8988T (cell line): Measurements from ENCODE around the gene OR10A2.
"Not testable (repeated sequence)": the region's sequence is repeated elsewhere in the genome, so short reads cannot be mapped to it uniquely, and the experiment has no call there.

Source experiments
- DNase-seq: peaks from one replicate; pipeline ENCODE4 v3.0.0; 2011

OR10A2 gene, protein sequence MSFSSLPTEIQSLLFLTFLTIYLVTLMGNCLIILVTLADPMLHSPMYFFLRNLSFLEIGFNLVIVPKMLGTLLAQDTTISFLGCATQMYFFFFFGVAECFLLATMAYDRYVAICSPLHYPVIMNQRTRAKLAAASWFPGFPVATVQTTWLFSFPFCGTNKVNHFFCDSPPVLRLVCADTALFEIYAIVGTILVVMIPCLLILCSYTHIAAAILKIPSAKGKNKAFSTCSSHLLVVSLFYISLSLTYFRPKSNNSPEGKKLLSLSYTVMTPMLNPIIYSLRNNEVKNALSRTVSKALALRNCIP

DNA sequence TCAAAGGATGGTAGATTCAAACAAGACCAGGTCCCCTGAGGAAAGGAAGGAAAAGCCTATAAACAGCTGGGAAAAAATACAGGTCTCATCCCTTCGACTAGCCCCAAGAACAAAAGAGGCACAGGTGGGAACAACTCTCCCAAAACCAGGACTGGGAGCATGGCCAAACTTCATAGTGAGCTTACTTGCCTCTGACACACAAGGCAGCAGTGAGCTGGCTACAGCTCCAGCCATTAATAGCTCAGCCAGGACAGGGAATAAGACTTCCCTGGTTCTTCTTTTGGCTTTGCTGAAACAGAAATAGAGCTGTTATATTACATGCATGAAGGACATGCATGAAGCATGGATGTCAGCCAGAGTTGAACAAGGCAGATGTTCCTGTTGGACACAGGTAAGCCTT is at the start of gene OR10A2:
Gene OR10A2, plus strand, starts transcription at position 97 of the 400 bp plus-strand sequence. CDS start 6,698 bp downstream, outside the sequence.
- no peak for DNase-seq

DNA sequence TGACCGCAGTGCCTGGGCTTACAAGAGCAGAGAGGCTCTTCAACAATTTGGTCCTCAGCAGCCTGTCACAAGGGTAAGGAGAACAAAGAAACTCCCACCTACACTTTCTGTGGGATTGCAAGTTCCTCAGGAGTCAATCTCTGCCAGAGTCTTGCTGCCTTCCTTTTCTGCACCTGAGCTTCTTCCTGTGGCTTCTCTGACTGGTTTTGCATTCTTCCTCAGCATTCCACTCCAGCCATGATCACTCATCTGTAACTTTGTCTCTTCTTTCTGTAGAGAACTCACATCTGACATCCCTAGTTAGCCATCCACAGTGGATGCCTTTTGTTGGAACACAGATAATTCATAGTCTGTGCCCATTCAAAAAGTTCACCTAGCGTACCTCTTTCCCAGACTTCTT is 49.2 kb upstream of the OR10A2 start:
- no peak for DNase-seq

DNA sequence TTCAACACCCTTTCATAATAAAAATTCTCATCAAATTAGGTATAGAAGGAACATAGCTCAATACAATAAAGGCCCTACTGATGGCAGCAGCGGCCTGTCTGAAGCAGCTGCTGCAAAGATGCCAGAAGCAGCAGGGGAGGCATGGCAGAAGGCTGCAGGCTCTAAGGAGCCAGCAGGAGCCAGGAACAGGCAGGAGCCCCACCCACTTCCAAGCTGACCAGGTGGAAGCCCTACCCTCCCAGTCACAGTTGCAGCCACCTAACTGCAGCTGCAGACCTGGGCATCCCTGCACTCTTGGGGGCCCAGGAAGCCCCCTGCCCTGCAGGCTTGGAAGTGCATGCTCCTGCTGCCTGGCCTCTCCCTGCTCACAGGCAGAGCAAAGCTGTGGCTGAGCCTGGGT is 45.2 kb upstream of the OR10A2 start:
- DNase-seq: no peak

DNA sequence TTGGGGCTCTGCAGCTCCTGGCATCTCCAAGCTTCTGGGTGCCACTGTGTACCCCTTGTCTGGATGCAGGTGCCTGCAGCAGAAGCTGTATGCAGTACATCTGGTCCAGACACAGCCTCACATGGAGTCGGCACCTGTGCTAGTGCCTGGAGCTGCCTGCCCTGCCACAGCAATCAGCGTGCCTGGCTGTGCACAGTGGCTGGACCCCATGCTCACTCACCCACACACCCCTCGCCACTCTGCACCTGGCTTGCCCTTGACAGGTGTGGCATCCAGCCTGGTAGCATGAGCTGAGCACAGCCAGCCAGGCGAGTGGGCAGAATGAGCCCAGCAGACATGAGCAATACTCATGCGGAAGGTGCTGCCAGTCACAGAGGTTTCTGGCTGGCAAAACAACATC is 43.9 kb upstream of the OR10A2 start:
- no peak for DNase-seq

DNA sequence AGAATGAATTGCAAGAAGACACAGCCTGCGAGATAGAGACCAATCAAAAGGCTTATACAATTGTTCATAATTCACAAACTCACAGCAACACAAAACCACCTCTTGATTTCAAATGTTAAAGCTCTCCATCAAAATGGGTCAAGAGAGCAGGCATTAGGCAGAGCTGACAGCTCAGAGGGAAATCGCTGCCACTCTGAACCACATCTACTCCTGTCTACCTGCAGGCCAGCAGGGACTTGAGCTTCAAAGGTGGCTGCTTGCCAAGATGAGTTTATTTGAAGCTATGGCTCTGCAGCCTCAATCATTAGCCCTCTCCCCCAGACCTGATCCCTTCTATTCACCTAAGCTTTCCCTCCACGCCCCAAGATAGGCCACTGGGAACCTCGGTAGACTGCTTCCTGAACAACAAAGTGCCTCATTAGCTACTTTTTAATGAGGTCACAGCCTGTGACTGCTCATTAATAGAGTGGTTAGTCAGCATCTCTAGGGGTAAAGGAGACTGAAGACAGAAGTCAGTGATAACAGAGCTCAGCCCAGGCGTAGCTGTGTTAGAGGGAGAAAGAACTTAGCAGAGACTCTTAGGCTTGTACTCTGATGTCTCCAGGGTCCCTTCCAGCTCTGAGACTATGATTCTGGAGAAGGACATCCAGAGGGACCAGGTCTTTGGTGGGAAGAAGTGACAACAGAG is 38.6 kb upstream of the OR10A2 start:
- no peak for DNase-seq

DNA sequence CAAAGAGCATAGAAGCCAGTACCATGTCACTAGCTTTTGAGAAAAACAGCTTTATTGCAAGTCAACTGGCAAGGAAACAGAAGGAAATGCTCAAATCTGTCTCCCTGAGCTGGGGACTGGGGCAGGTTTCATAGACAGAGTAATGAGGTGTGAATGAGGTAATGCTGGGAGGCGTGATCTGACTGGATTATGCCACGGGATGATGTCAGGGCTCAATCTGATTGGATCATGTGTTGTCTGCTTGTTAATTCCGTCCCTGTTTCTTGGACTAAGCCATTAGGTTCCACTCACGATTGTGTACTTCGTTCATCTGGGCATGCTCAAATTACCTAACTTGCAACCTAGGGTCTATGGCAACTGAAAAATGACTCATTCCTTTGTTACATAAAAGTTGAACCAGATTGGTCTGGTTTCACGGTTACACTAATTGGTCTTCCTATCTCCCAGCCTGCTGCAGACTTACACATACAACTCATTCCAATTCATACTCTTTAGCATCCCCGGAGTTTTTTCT is 37.6 kb upstream of the OR10A2 start:
- no peak for DNase-seq

DNA sequence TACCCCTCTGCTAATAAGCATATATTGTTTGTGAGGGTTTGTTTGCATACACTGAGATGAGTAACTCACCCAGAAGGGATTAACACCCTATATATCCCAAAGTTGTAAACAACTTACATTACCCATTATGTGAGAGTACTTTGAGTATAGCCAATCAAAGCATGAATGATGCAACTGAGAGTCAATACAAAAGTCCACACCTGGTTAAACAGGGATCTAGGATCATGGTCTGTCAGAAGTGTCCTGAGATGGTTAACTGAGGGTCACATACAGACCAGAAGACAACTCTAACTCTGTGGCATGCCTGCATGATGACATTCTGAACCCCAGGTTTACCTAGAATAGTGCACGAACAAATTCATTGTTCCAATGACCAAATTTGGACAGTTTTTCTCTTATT is 34.8 kb upstream of the OR10A2 start:
- DNase-seq: no peak

DNA sequence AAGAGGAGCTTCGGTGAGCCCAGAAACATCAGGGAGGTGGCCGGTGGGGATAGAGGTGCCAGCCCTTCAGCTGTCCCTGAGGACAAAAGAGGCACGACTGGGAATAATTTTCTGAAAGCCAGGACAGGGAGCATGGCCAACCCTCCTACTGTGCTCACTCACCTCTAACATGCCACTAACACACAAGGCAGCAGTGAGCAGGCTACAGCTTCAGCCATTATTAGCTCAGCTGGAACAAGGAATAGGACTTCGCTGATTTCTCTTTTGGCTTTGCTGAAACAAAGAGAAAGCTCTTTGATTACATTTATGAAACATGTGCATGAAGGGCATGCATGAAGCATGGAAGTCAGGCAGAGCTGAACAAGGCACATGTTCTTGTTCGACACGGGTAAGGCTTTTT is 29.5 kb upstream of the OR10A2 start:
- no peak for DNase-seq

DNA sequence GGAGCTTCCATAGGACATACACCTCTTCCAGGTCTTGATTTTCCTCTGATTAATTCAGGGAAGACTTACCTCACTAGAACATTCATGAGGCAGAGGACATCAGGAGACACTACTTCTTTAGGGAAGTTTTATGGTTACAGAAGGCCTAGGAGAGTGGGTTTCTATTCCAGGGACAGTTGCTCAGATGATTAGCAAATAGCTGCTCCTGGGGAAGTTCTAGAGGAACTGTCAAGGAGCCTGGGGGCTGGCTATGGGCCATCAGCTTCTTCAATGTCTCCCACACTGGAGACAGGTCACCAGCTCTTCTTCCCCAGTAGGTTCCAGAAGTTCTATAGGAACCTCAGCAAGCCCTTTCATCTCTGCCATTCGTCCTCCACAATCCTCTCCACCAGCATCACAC is 28.8 kb upstream of the OR10A2 start:
- DNase-seq: no peak

DNA sequence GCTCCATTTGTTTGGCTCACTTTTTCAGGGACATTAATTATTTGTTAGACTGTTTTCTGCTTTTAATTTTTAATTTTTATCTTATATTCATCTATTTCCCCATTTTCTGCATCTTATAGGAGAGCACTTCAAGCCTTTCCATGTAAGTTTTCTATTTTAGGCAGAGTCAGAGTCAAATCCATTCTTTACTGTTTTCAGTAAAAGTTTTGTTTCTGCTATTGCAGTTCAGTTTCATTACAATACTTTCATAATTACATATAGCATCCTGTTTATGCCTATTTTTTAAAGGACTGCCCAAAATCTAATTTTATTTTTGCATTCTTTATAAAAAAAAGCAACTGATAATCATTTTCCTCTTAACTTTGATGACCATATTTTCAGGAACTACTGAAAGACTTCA is 21.2 kb upstream of the OR10A2 start:
- DNase-seq: no peak

DNA sequence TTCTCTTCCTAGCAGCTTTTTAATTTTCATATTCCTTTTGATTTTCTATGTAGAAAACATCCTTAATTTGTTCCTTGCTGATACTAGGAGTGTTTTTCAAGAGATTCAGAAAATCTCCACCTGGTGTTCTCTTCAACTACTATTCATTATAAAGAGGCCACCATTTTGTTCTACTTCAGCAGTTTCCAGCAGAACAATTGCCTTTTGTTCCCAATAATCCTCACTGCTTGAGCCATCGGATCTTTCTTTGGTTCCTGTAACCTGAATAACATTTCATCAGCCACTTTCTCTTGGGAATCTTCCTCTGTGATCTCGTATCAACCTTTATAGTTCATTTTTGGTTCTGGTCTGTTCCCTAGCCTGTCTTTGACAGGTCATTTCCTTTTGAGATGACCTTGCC is 19.2 kb upstream of the OR10A2 start:
- no peak for DNase-seq

DNA sequence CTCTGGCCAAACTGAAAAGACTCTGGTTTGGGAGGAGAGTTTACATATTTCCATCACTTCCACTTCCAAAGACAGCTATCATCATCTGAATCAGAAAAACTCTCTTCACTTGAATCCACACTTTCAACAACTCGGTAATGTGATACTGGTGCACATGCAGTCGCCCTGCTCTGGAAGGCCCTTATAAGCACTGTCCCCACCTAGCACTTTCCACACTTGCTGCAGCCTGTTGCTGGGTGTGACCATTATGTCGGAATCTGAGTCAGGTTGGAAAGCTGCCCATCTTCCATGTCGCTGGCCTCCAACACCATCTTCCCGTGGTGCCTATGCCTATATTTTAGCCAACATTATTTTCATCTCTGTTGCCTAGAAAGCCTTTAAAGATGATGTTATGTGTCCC is 18.5 kb upstream of the OR10A2 start:
- no peak for DNase-seq

DNA sequence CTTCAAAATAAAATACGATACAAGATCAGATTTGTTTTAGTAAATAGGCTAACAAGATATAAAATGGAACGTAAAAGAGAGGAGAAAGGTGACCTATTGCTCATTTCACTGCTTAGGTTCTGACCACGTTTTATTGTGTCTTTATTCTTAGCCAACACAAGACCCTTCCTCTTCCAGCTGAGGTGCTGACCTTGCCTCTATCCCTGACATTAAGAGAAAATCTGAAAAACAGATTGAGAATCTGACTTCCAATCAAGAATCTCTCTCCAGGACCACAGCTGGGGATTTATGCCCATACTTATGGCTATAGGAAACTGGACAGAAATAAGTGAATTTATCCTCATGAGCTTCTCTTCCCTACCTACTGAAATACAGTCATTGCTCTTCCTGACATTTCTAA is 17.5 kb upstream of the OR10A2 start, which contains the start of gene OR10A5:
Gene OR10A5, plus strand, starts transcription at position 301 of the 400 bp plus-strand sequence. Its CDS starts 0 bp downstream, at position 301.
- no peak for DNase-seq

DNA sequence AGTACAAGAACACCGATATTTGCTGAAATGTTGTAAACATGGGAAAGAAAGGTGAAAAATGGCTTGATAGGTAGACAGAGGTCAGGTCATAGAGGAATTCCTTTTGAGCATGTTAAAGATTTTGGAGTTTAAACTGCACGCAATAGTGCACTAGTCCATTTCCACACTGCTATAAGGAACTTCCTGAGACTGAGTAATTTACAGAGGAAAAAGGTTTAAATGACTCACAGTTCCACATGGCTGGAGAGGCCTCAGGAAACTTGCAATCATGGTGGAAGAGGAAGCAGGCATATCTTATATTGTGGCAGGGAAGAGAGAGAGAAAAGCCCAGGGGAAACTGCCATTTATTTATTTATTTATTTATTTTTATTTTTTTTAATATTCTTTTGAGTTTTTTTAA is 12.3 kb upstream of the OR10A2 start:
- DNase-seq: no peak

DNA sequence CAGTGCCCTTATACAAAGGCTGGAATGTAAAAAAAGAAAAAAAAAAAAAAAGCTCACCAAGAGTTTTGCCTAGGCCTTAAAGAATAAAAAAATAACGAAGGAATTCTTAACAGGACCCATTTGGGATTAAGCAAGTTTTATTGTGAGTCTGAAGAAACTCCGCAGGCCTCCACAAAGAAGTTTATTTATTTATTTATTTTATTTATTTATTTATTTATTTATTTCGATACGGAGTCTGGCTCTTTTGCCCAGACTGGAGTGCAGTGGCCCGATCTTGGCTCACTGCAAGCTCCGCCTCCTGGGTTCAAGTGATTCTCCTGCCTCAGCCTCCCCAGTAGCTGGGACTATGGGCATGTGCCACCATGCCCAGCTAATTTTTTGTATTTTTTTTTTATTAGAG is 8.1 kb upstream of the OR10A2 start:
- not testable (repeated sequence) for DNase-seq

DNA sequence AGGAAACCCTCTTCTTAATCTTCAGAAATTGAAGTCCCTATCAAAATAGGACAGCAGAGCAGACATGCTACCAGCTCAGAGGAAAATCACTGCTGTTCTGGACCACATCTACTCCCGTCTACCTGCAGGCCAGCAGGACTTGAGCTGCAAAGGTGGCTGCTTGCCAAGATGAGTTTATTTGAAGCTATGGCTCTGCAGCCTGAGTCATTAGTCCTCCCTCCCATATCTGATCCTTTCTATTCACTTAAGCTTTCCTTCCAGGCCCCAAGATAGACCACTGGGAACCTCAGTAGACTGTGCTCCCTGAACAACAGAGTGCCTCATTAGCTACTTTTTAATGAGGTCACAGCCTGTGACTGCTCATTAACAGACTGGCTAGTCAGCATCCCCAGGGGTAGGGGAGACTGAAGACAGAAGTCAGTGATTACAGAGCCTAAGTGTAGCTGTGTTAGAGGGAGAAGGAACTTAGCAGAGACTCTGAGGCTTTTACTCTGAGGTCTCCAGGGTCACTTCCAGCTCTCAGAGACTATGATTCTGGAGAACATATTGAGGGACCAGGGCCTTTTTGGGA is 6.8 kb upstream of the OR10A2 start:
- DNase-seq: no peak

DNA sequence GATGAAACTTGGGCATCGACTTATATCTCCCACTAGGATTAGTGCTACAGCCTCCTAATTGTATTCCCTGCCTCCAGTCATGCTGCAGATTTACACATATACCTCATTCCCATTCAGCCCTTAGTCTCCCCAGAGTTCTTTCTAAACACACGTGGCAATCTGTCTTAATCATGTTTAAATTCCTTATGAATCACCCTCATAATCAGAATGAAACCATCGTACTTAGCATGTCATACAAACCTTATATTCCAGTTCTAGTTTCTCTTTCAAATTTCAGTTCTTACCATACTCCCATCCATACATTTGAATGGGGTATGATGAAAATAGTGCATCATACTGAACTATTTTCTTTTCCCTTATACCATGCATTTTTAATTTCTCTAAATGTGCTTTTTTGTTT is 6.0 kb upstream of the OR10A2 start:
- no peak for DNase-seq

DNA sequence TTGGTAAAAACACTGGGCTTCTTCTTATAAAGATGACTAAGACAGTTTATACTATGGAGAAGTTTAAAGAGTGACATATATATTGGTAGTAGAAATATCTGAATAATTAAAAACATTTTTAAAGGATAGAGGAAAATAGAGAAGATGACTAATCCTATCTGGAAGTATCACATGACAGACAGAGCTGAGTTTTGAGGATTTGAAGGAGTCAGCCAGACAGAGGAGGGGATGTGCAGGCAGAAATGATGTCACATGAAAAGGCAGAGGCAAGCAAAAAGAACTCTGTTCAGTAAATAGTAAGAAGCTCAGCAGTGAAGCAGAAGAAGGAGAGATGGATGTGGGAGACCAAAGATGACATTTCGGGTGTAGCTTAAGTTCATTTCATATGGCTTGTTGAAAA is 1.6 kb downstream of the OR10A2 start:
- DNase-seq: no peak

DNA sequence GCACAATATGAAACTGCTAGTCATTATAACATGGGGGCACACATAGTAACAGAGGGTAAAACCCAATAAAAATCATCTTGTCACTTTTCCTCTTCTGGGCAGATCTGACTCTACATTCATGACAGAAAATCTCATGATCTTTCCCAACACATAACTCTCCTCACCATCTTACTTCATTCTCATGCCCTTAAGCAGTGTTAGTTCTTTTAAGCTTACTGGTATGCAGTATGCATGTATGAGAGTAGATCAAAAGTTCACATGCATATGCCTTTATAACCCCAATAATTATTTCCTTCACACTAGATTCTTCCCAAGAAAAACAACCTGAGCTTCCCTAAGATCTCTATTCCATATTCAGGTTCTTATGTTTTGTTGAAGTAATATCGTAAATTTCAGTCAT is 8.4 kb downstream of the OR10A2 start:
- DNase-seq: no peak

DNA sequence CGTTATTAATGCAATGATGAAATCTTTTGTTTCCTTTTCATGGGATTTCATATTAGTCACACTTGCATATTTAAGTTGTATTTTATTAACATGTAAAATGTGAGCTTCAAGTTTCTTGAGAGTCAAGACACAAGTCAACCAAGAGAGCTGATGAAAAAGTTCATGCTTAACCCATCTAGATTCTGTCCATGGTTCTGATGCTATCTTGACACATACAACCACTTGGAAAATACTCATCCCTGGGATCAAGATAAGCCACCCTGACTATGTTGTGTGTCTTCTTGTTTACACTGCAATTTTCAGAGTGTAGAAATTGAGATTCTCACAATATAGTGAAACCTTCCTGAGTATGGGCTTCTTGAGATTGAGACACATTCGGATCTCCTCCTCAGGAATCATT is 12.9 kb downstream of the OR10A2 start:
- no peak for DNase-seq

DNA sequence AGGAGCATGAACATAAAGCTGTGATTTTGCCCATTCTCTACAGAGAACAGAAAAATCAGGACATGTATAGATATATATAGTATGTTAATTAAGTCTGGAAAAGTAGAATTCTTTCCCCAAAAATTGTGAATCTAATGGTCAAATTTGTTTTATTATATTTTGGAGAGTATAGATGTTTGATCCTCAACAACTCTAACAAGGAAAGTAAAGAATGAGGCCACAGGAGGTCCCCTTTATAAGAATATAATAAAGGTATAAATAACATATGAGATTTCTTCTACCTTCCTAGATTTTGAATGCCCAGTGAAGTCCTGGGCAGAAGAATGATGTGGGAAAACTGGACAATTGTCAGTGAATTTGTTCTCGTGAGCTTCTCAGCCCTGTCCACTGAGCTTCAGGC is 13.5 kb downstream of the OR10A2 start, which contains the start of gene OR10A4:
Gene OR10A4, plus strand, starts transcription at position 301 of the 400 bp plus-strand sequence. Its CDS starts 23 bp downstream, at position 324.
- DNase-seq: no peak

DNA sequence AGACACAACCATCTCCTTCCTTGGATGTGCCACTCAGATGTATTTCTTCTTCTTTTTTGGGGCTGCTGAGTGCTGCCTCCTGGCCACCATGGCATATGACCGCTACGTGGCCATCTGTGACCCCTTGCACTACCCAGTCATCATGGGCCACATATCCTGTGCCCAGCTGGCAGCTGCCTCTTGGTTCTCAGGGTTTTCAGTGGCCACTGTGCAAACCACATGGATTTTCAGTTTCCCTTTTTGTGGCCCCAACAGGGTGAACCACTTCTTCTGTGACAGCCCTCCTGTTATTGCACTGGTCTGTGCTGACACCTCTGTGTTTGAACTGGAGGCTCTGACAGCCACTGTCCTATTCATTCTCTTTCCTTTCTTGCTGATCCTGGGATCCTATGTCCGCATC is 14.1 kb downstream of the OR10A2 start:
- no peak for DNase-seq

DNA sequence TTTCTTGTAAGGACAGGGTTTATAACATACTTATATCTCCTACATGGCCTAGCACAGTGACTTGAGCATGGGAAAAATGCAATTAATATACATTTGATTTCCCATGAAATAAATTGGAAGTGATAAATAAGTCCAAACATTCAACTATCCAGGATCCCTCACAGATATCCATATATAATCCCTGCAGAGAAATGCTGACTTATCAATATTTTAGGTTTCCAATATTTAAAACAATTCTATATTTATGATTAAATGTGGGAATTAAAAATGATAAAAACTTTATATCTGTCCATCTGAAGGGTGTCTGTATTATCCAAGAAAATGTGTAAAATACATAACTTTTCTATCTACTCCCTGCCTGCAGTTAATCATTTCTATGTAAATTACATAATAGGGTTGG is 19.9 kb downstream of the OR10A2 start:
- no peak for DNase-seq

DNA sequence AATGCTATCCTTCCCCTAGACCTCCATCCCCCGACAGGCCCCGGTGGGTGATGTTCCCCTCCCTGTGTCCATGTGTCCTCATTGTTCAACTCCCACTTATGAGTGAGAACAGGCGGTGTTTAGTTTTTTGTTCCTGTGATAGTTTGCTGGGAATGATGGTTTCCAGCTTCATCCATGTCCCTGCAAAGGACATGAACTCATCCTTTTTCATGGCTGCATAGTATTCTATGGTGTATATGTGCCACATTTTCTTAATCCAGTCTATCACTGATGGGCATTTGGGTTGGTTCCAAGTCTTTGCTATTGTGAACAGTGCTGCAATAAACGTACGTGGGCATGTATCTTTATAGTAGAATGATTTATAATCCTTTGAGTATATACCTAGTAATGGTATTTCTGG is 24.9 kb downstream of the OR10A2 start:
- not testable (repeated sequence) for DNase-seq
